ENCODE measurements around the gene SUPT3H.

SUPT3H gene

DNA sequence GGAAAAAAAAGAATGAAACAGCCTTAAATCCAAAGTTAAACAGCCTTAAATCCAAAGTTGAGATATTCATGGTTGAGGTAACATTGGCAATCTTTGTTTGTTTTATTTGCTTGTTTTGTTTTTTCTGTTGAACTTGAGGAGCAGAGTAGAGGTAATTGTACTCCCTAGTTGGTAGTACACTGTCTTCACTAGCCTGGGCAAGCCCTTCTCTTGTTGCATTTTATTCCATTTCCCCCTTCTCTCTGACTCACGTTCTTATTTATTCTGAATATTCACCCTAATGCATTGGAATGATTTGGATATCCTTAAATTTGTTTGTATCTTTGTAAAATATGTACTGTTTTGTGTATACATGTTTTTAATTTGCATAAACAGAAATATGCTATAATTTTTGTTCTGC is 592.6 kb downstream of the SUPT3H start:
- no peaks in the 10 kb centered on the region for H3K36me3 ChIP-seq (ENCODE audit: insufficient read depth, insufficient read length, low read length)
- no peak overlapping the region for H3K9ac ChIP-seq (ENCODE audit: insufficient read length, low read depth)
- no peak overlapping the region for H3K4me3 ChIP-seq (ENCODE audit: insufficient read length, low read depth)
- TF ChIP-seq YY1 (IDR thresholded peaks at IDR 0.05; ENCODE audit: insufficient read depth, insufficient read length) = no peak
- TF ChIP-seq ZNF274 (IDR thresholded peaks at IDR 0.05; ENCODE audit: low read depth, low read length) = no peak
- TF ChIP-seq SUZ12 (IDR thresholded peaks at IDR 0.05; ENCODE audit: extremely low read depth, insufficient read depth, insufficient read length) = no peak
- H3K4me1 ChIP-seq (ENCODE audit: insufficient read depth, insufficient read length) = peaks cover 5% of the 10 kb centered on the region
- H3K27me3 ChIP-seq (ENCODE audit: insufficient read depth, insufficient read length) = no peaks in the 10 kb centered on the region
- no peak for DNase-seq (ENCODE audit: low read depth, low spot score)
- 0 out of 2 replicates have a peak, but pooled peaks cover 11% of the 10 kb centered on the region for H3K9me3 ChIP-seq (ENCODE audit: insufficient read depth, low read length)

DNA sequence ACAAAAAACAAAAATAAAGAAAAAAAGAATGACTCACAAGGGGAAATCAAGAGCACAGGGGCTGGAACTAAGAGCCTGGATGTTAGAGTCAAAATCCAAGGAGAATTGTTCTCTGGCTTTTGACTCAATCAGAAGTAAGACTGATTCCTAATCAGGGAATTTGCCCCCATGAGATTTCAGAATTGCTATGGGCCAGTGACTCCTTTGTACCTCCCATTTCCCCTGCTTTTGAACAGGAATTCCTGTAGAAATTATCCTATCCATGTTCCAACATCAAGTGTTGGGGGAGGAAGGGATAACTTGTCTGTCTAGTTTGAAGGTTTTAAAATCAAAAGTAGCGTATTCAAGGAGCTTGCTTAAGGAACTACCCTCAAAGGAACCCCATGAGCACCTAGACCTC is 593.5 kb downstream of the SUPT3H start:
- TF ChIP-seq YY1 (IDR thresholded peaks at IDR 0.05; ENCODE audit: insufficient read depth, insufficient read length) (no peak), ZNF274 (IDR thresholded peaks at IDR 0.05; ENCODE audit: low read depth, low read length) (no peak), SUZ12 (IDR thresholded peaks at IDR 0.05; ENCODE audit: extremely low read depth, insufficient read depth, insufficient read length) (no peak)
- no peak for DNase-seq (ENCODE audit: low read depth, low spot score)
- no peak overlapping the region for H3K4me3 ChIP-seq (ENCODE audit: insufficient read length, low read depth)
- no peak overlapping the region for H3K9ac ChIP-seq (ENCODE audit: insufficient read length, low read depth)
- H3K36me3 ChIP-seq (ENCODE audit: insufficient read depth, insufficient read length, low read length) = no peaks in the 10 kb centered on the region
- no peaks in the 10 kb centered on the region for H3K27me3 ChIP-seq (ENCODE audit: insufficient read depth, insufficient read length)
- peaks cover 7% of the 10 kb centered on the region for H3K4me1 ChIP-seq (ENCODE audit: insufficient read depth, insufficient read length)
- 0 out of 2 replicates have a peak, but pooled peaks cover 11% of the 10 kb centered on the region for H3K9me3 ChIP-seq (ENCODE audit: insufficient read depth, low read length)

DNA sequence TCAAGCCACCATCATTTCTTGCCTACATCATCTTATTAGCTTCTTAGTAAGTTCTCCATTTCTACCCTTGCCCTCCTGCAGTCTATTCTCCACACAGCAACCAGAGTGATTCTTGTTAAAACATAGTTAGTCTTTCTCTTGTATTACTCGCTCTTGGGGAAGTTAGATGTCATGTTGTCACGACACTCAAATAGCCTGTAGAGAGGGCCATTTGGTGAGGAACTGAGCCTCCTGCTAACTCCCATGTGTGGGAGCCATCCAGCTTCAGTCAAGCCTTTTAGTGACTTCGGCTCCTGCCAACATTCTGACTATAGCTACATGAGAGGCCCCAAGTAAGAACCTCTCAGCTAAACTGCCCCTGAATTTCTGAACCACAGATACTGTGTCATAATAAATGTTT is 594.8 kb downstream of the SUPT3H start:
- no peak for TF ChIP-seq YY1 (IDR thresholded peaks at IDR 0.05; ENCODE audit: insufficient read depth, insufficient read length)
- no peak for DNase-seq (ENCODE audit: low read depth, low spot score)
- H3K4me3 ChIP-seq (ENCODE audit: insufficient read length, low read depth) = no peak overlapping the region
- no peaks in the 10 kb centered on the region for H3K27me3 ChIP-seq (ENCODE audit: insufficient read depth, insufficient read length)
- H3K9ac ChIP-seq (ENCODE audit: insufficient read length, low read depth) = no peak overlapping the region
- H3K36me3 ChIP-seq (ENCODE audit: insufficient read depth, insufficient read length, low read length) = no peaks in the 10 kb centered on the region
- peaks cover 5% of the 10 kb centered on the region for H3K4me1 ChIP-seq (ENCODE audit: insufficient read depth, insufficient read length)
- H3K9me3 ChIP-seq (ENCODE audit: insufficient read depth, low read length) = 0 out of 2 replicates have a peak, but pooled peaks cover 11% of the 10 kb centered on the region

- no peak for TF ChIP-seq SUZ12 (IDR thresholded peaks at IDR 0.05; ENCODE audit: extremely low read depth, insufficient read depth, insufficient read length)
- no peak for TF ChIP-seq YY1 (IDR thresholded peaks at IDR 0.05; ENCODE audit: insufficient read depth, insufficient read length)
- TF ChIP-seq ZNF274 (IDR thresholded peaks at IDR 0.05; ENCODE audit: low read depth, low read length) = no peak
- Histone ChIP-seq H3K36me3 (ENCODE audit: insufficient read depth, insufficient read length, low read length) (no peaks in the 10 kb centered on the region), H3K4me3 (ENCODE audit: insufficient read length, low read depth) (no peak overlapping the region)
These were observed 595.7 kb downstream of the SUPT3H start for GRCh38 chr6:44781912-44782597.

DNA sequence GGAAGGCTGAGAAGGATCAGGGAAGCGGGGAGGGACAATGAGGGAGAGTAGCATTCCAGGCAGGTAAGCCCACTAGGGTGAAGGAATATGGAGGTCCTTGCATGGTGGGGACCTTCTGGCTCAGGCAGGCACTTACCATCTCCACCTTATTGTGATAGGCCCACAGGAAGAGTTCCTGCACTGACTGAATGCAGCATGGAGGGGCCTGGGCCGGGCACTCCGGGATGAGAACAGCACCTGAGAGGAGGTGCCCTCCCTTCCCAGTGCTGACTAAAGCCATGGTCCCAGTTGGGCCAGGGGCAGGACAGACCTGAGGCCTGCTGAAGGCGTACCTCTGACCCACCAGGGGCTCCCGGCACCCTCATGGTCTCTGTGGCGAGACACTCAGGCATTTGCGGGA is 597.6 kb downstream of the SUPT3H start:
- Histone ChIP-seq H3K36me3 (ENCODE audit: insufficient read depth, insufficient read length, low read length) (no peaks in the 10 kb centered on the region), H3K27me3 (ENCODE audit: insufficient read depth, insufficient read length) (no peaks in the 10 kb centered on the region), H3K9ac (ENCODE audit: insufficient read length, low read depth) (no peak overlapping the region), H3K4me1 (ENCODE audit: insufficient read depth, insufficient read length) (peaks cover 5% of the 10 kb centered on the region), H3K4me3 (ENCODE audit: insufficient read length, low read depth) (no peak overlapping the region), H3K9me3 (ENCODE audit: insufficient read depth, low read length) (0 out of 2 replicates have a peak, but pooled peaks cover 11% of the 10 kb centered on the region)
- no peak for DNase-seq (ENCODE audit: low read depth, low spot score)
- no peak for TF ChIP-seq SUZ12 (IDR thresholded peaks at IDR 0.05; ENCODE audit: extremely low read depth, insufficient read depth, insufficient read length)
- TF ChIP-seq YY1 (IDR thresholded peaks at IDR 0.05; ENCODE audit: insufficient read depth, insufficient read length) = no peak
- TF ChIP-seq ZNF274 (IDR thresholded peaks at IDR 0.05; ENCODE audit: low read depth, low read length) = no peak

More at GRCh38 chr6:44781912-44782597, 595.7 kb downstream of the SUPT3H start:
- DNase-seq (ENCODE audit: low read depth, low spot score) = no peak
- 0 out of 2 replicates have a peak, but pooled peaks cover 11% of the 10 kb centered on the region for H3K9me3 ChIP-seq (ENCODE audit: insufficient read depth, low read length)
- H3K27me3 ChIP-seq (ENCODE audit: insufficient read depth, insufficient read length) = no peaks in the 10 kb centered on the region
- peaks cover 5% of the 10 kb centered on the region for H3K4me1 ChIP-seq (ENCODE audit: insufficient read depth, insufficient read length)
- H3K9ac ChIP-seq (ENCODE audit: insufficient read length, low read depth) = no peak overlapping the region

GRCh38 chr6:44779130-44779826 is 598.5 kb downstream of the SUPT3H start:
- no peak overlapping the region for H3K9ac ChIP-seq (ENCODE audit: insufficient read length, low read depth)
- H3K4me1 ChIP-seq (ENCODE audit: insufficient read depth, insufficient read length) = peaks cover 5% of the 10 kb centered on the region
- H3K9me3 ChIP-seq (ENCODE audit: insufficient read depth, low read length) = 0 out of 2 replicates have a peak, but pooled peaks cover 6% of the 10 kb centered on the region
- no peak for TF ChIP-seq SUZ12 (IDR thresholded peaks at IDR 0.05; ENCODE audit: extremely low read depth, insufficient read depth, insufficient read length)
- TF ChIP-seq YY1 (IDR thresholded peaks at IDR 0.05; ENCODE audit: insufficient read depth, insufficient read length) = no peak
- no peak for TF ChIP-seq ZNF274 (IDR thresholded peaks at IDR 0.05; ENCODE audit: low read depth, low read length)
- no peaks in the 10 kb centered on the region for H3K36me3 ChIP-seq (ENCODE audit: insufficient read depth, insufficient read length, low read length)
- DNase-seq (ENCODE audit: low read depth, low spot score) = no peak
- no peak overlapping the region for H3K4me3 ChIP-seq (ENCODE audit: insufficient read length, low read depth)
- no peaks in the 10 kb centered on the region for H3K27me3 ChIP-seq (ENCODE audit: insufficient read depth, insufficient read length)
